Ishikawa (cell line): ENCODE measurements around the gene LTBR.

ENCODE experiments used
- CEBPB ChIP-seq: IDR thresholded peaks from 2 replicates; pipeline ENCODE4 v1.6.1; 2012
- CREB1 ChIP-seq: IDR thresholded peaks from 2 replicates; pipeline ENCODE4 v1.6.1; 2012; ENCODE audit warnings: low read depth
- EGR1 ChIP-seq: IDR thresholded peaks from 2 replicates; pipeline ENCODE4 v1.6.1; 2012
- EP300 ChIP-seq: IDR thresholded peaks from 2 replicates; pipeline ENCODE4 v1.6.1; 2012; ENCODE audit warnings: borderline replicate concordance
- FOXM1 ChIP-seq: IDR thresholded peaks from 2 replicates; pipeline ENCODE4 v1.6.1; 2012; ENCODE audit warnings: low read depth, borderline replicate concordance
- RAD21 ChIP-seq: IDR thresholded peaks from 2 replicates; pipeline ENCODE4 v1.6.1; 2012; ENCODE audit warnings: low read depth
- REST ChIP-seq: IDR thresholded peaks from 2 replicates; pipeline ENCODE4 v1.6.1; 2012; ENCODE audit warnings: low read depth, mild to moderate bottlenecking
- TAF1 ChIP-seq: IDR thresholded peaks from 2 replicates; pipeline ENCODE4 v1.6.1; 2012; ENCODE audit warnings: low read depth, mild to moderate bottlenecking
- USF1 ChIP-seq: IDR thresholded peaks from 2 replicates; pipeline ENCODE4 v1.6.1; 2012
- YY1 ChIP-seq: IDR thresholded peaks from 2 replicates; pipeline ENCODE4 v1.6.1; 2012; ENCODE audit warnings: low read depth
- ZBTB7A ChIP-seq: IDR thresholded peaks from 2 replicates; pipeline ENCODE4 v1.6.1; 2012; ENCODE audit warnings: low read depth
- TF ChIP-seq, protein P1 (sequence below): IDR thresholded peaks from 2 replicates; pipeline ENCODE4 v1.6.1; 2012

DNA sequence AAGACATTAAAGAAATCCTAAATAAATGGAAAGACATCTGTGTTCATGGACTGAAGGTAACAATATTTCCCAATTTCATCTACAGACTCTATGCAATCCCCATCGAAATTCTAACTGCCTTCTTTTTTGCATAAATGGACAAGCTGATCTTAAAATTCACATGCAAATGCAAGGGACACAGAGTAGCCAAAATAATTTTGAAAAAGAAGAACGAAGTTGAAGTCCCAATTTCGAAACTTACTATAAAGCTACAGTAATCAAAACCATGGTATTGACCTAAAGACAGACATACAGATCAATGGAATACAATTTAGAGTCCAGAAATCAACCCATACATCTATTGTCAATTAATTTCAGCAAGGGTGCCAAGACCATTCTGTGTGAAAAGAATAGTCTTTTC is 44.4 kb downstream of the LTBR start:
- no peak for TF ChIP-seq RAD21
- TF ChIP-seq ZBTB7A, result no peak
- no peak for TF ChIP-seq CEBPB
- no peak for TF ChIP-seq EGR1
- no peak for TF ChIP-seq CREB1
- TF ChIP-seq EP300, result no peak
- TF ChIP-seq, protein P1, sequence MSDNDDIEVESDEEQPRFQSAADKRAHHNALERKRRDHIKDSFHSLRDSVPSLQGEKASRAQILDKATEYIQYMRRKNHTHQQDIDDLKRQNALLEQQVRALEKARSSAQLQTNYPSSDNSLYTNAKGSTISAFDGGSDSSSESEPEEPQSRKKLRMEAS, result no peak
- TF ChIP-seq TAF1, result no peak
- no peak for TF ChIP-seq REST
- no peak for TF ChIP-seq USF1
- no peak for TF ChIP-seq FOXM1
- TF ChIP-seq YY1, result no peak
